ENCODE measurements around the gene TSPYL4.

DNA sequence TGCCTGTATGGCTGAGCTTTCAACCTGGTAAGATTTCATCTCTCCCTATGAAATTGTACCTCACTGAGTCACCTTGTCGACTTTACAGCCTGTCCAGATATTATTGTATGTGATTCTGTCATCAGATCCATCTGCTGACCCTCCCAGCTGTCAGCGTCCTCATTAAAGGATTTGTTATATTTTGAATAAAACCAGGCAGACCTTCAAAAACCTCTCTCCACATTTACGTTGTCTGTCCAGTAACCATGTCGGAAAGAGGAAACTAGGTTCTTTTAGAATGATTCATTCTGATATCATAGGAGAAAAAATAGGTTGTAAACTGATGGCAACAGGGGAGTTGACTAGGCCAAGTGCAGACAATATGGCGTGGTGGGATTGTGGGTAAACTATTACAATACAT lies 38.5 kb downstream of the TSPYL4 start:
- no peak for TF ChIP-seq POLR2A (IDR thresholded peaks at IDR 0.05)
- TF ChIP-seq, protein P1, sequence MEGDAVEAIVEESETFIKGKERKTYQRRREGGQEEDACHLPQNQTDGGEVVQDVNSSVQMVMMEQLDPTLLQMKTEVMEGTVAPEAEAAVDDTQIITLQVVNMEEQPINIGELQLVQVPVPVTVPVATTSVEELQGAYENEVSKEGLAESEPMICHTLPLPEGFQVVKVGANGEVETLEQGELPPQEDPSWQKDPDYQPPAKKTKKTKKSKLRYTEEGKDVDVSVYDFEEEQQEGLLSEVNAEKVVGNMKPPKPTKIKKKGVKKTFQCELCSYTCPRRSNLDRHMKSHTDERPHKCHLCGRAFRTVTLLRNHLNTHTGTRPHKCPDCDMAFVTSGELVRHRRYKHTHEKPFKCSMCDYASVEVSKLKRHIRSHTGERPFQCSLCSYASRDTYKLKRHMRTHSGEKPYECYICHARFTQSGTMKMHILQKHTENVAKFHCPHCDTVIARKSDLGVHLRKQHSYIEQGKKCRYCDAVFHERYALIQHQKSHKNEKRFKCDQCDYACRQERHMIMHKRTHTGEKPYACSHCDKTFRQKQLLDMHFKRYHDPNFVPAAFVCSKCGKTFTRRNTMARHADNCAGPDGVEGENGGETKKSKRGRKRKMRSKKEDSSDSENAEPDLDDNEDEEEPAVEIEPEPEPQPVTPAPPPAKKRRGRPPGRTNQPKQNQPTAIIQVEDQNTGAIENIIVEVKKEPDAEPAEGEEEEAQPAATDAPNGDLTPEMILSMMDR (IDR thresholded peaks at IDR 0.05 in 4 of 5, conservative IDR thresholded peaks at IDR 0.05 in 1 of 5): no peak

All from gastrocnemius medialis (tissue), 4 donors.